ENCODE data around the gene RNF222.
"Not testable (repeated sequence)": the region's sequence is repeated elsewhere in the genome, so short reads cannot be mapped to it uniquely, and the experiment has no call there.

RNF222 gene

GRCh38 chr17:8401107-8401506 is 3.5 kb upstream of the RNF222 start:
- H3K4me1 Mint-ChIP-seq, result no peaks in the 10 kb centered on the region
- DNase-seq (no peak), ATAC-seq (replicated peaks) (no peak)
- no peaks in the 10 kb centered on the region for H3K36me3 Mint-ChIP-seq
- H3K27me3 Mint-ChIP-seq, result peaks cover 30 to 39% of the 10 kb centered on the region in 2 donors
- no peak overlapping the region for H3K27ac Mint-ChIP-seq
- no peak overlapping the region for H3K4me3 Mint-ChIP-seq
- no peaks in the 10 kb centered on the region for H3K9me3 Mint-ChIP-seq

GRCh38 chr17:8398980-8399379 is 1.4 kb upstream of the RNF222 start:
- ATAC-seq (replicated peaks) (no peak), DNase-seq (no peak)
- Mint-ChIP-seq H3K9me3 (no peaks in the 10 kb centered on the region), H3K27me3 (peaks cover 32 to 42% of the 10 kb centered on the region in 2 donors), H3K27ac (no peak overlapping the region), H3K36me3 (no peaks in the 10 kb centered on the region), H3K4me3 (no peak overlapping the region), H3K4me1 (peaks cover 0 to 3% of the 10 kb centered on the region in 2 donors)

- not testable (repeated sequence) for ATAC-seq (replicated peaks); H3K36me3 Mint-ChIP-seq; DNase-seq; H3K4me3 Mint-ChIP-seq; H3K27ac Mint-ChIP-seq; H3K9me3 Mint-ChIP-seq
- Mint-ChIP-seq H3K4me1 (peaks cover 5 to 10% of the 10 kb centered on the region in 2 donors), H3K27me3 (peaks cover 17 to 26% of the 10 kb centered on the region in 2 donors)
These were observed 3.1 kb downstream of the RNF222 start for GRCh38 chr17:8394497-8394896.

GRCh38 chr17:8393470-8394231 is 4.0 kb downstream of the RNF222 start:
- peaks cover 17 to 26% of the 10 kb centered on the region in 2 donors for H3K27me3 Mint-ChIP-seq
- no peak for DNase-seq
- H3K9me3 Mint-ChIP-seq, result no peaks in the 10 kb centered on the region
- ATAC-seq (replicated peaks), result peak; percentile 77 to 90
- no peak overlapping the region for H3K4me3 Mint-ChIP-seq
- peaks cover 5 to 10% of the 10 kb centered on the region in 2 donors for H3K4me1 Mint-ChIP-seq
- H3K36me3 Mint-ChIP-seq, result no peaks in the 10 kb centered on the region
- peak overlapping the region; percentile 49 for H3K27ac Mint-ChIP-seq

- H3K4me3 Mint-ChIP-seq, result no peak overlapping the region
- no peak for DNase-seq
- no peak for ATAC-seq (replicated peaks)
- no peaks in the 10 kb centered on the region for H3K9me3 Mint-ChIP-seq
- no peaks in the 10 kb centered on the region for H3K36me3 Mint-ChIP-seq
- peaks cover 13 to 21% of the 10 kb centered on the region in 2 donors for H3K27me3 Mint-ChIP-seq
- H3K4me1 Mint-ChIP-seq, result peaks cover 5 to 10% of the 10 kb centered on the region in 2 donors
- H3K27ac Mint-ChIP-seq, result no peak overlapping the region
These were observed 4.8 kb downstream of the RNF222 start for GRCh38 chr17:8392674-8393469.

GRCh38 chr17:8392274-8392673 is 5.4 kb downstream of the RNF222 start:
- peaks cover 0 to 2% of the 10 kb centered on the region in 2 donors for H3K36me3 Mint-ChIP-seq
- H3K4me3 Mint-ChIP-seq, result no peak overlapping the region

GRCh38 chr17:8391711-8392110 is 5.9 kb downstream of the RNF222 start:
- DNase-seq (no peak), ATAC-seq (replicated peaks) (no peak)
- H3K36me3 Mint-ChIP-seq, result peaks cover under 1 to 2% of the 10 kb centered on the region in 2 donors
- no peak overlapping the region for H3K27ac Mint-ChIP-seq
- H3K9me3 Mint-ChIP-seq, result no peaks in the 10 kb centered on the region
- H3K4me3 Mint-ChIP-seq, result no peak overlapping the region
- H3K4me1 Mint-ChIP-seq, result peaks cover 8 to 12% of the 10 kb centered on the region in 2 donors
- H3K27me3 Mint-ChIP-seq, result peaks cover 7 to 10% of the 10 kb centered on the region in 2 donors

More at GRCh38 chr17:8392274-8392673, 5.4 kb downstream of the RNF222 start:
- ATAC-seq (replicated peaks) (no peak), DNase-seq (no peak)
- Mint-ChIP-seq H3K4me1 (peaks cover 8 to 10% of the 10 kb centered on the region in 2 donors), H3K27me3 (peaks cover 8 to 15% of the 10 kb centered on the region in 2 donors), H3K9me3 (no peaks in the 10 kb centered on the region), H3K27ac (no peak overlapping the region)

- DNase-seq (no peak), ATAC-seq (replicated peaks) (no peak)
- Mint-ChIP-seq H3K4me1 (peaks cover 11 to 22% of the 10 kb centered on the region in 2 donors), H3K27ac (no peak overlapping the region), H3K4me3 (no peak overlapping the region), H3K36me3 (peaks cover 2 to 11% of the 10 kb centered on the region in 2 donors), H3K27me3 (no peaks in the 10 kb centered on the region), H3K9me3 (no peaks in the 10 kb centered on the region)
These were observed 9.5 kb downstream of the RNF222 start for GRCh38 chr17:8387914-8388651.

GRCh38 chr17:8386841-8387240 is 10.8 kb downstream of the RNF222 start:
- ATAC-seq (replicated peaks) (no peak), DNase-seq (no peak)
- H3K4me3 Mint-ChIP-seq, result no peak overlapping the region
- no peaks in the 10 kb centered on the region for H3K9me3 Mint-ChIP-seq
- no peaks in the 10 kb centered on the region for H3K27me3 Mint-ChIP-seq
- H3K4me1 Mint-ChIP-seq, result peaks cover 16 to 22% of the 10 kb centered on the region in 2 donors
- H3K27ac Mint-ChIP-seq, result peak overlapping the region; percentile 26
- H3K36me3 Mint-ChIP-seq, result peaks cover 12 to 21% of the 10 kb centered on the region in 2 donors

- H3K4me3 Mint-ChIP-seq, result peak overlapping the region; percentile 95 to 99
- ATAC-seq (replicated peaks) (no peak), DNase-seq (no peak)
- H3K27ac Mint-ChIP-seq, result peak overlapping the region; percentile 34
- H3K4me1 Mint-ChIP-seq, result peaks cover 26 to 34% of the 10 kb centered on the region in 2 donors
- H3K36me3 Mint-ChIP-seq, result peaks cover 26 to 36% of the 10 kb centered on the region in 2 donors
- H3K9me3 Mint-ChIP-seq, result no peaks in the 10 kb centered on the region
- H3K27me3 Mint-ChIP-seq, result no peaks in the 10 kb centered on the region
These were observed 12.7 kb downstream of the RNF222 start for GRCh38 chr17:8384801-8385378.

GRCh38 chr17:8383143-8383822 is 14.3 kb downstream of the RNF222 start, which contains the start of gene RPL26:
Gene RPL26 (minus strand): TSS chr17:8383193. CDS start chr17:8382310, 883 bp downstream.
- DNase-seq, result peak; percentile 94
- H3K27me3 Mint-ChIP-seq, result no peaks in the 10 kb centered on the region
- peak within 1 kb of the TSS; percentile 95 to 99 for H3K4me3 Mint-ChIP-seq
- no peaks in the 10 kb centered on the region for H3K9me3 Mint-ChIP-seq
- H3K4me1 Mint-ChIP-seq, result peaks cover 32 to 49% of the 10 kb centered on the region in 2 donors
- peak within 1 kb of the TSS; percentile 98 for H3K27ac Mint-ChIP-seq
- peaks cover 34 to 52% of the 10 kb centered on the region in 2 donors for H3K36me3 Mint-ChIP-seq
- ATAC-seq (replicated peaks), result peak; percentile 94

GRCh38 chr17:8382880-8383142 is 14.8 kb downstream of the RNF222 start:
- peak overlapping the region; percentile 95 to 99 for H3K4me3 Mint-ChIP-seq
- H3K9me3 Mint-ChIP-seq, result no peaks in the 10 kb centered on the region
- no peak for ATAC-seq (replicated peaks)
- peak overlapping the region; percentile 98 for H3K27ac Mint-ChIP-seq
- DNase-seq, result no peak
- peaks cover 38 to 54% of the 10 kb centered on the region in 2 donors for H3K36me3 Mint-ChIP-seq
- no peaks in the 10 kb centered on the region for H3K27me3 Mint-ChIP-seq
- H3K4me1 Mint-ChIP-seq, result peaks cover 32 to 54% of the 10 kb centered on the region in 2 donors

- peak overlapping the region; percentile 95 to 99 for H3K4me3 Mint-ChIP-seq
- H3K4me1 Mint-ChIP-seq, result peaks cover 29 to 60% of the 10 kb centered on the region in 2 donors
- peak in 1 of 2 donors; percentile 0 for ATAC-seq (replicated peaks)
- H3K9me3 Mint-ChIP-seq, result no peaks in the 10 kb centered on the region
- H3K27ac Mint-ChIP-seq, result peak overlapping the region; percentile 98
- DNase-seq, result no peak
- no peaks in the 10 kb centered on the region for H3K27me3 Mint-ChIP-seq
- peaks cover 40 to 58% of the 10 kb centered on the region in 2 donors for H3K36me3 Mint-ChIP-seq
These were observed 15.4 kb downstream of the RNF222 start for GRCh38 chr17:8382052-8382879.

Data from stimulated activated naive B cell treated with anti-CD40 and anti-IgM and Interleukin-4, amounts not matched to agents 10 μg/mL and 1 μg/mL and 100 μg/mL, for 72 hours (primary cell).